LNCAP (cell line): ENCODE results near the gene MRPL50.

Source experiments
- TF ChIP-seq, protein P1 (sequence below): fragments of 450-650 bp; IDR thresholded peaks from 2 replicates; pipeline ENCODE4 v1.5.1; 2017; ENCODE audit warnings: mild to moderate bottlenecking

The MRPL50 gene

GRCh38 chr9:101428909-101429308 is 30.5 kb upstream of the MRPL50 start:
- TF ChIP-seq, protein P1, sequence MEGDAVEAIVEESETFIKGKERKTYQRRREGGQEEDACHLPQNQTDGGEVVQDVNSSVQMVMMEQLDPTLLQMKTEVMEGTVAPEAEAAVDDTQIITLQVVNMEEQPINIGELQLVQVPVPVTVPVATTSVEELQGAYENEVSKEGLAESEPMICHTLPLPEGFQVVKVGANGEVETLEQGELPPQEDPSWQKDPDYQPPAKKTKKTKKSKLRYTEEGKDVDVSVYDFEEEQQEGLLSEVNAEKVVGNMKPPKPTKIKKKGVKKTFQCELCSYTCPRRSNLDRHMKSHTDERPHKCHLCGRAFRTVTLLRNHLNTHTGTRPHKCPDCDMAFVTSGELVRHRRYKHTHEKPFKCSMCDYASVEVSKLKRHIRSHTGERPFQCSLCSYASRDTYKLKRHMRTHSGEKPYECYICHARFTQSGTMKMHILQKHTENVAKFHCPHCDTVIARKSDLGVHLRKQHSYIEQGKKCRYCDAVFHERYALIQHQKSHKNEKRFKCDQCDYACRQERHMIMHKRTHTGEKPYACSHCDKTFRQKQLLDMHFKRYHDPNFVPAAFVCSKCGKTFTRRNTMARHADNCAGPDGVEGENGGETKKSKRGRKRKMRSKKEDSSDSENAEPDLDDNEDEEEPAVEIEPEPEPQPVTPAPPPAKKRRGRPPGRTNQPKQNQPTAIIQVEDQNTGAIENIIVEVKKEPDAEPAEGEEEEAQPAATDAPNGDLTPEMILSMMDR, result no peak

GRCh38 chr9:101427957-101428655 is 29.7 kb upstream of the MRPL50 start:
- TF ChIP-seq, protein P1, result no peak

GRCh38 chr9:101427358-101427757 is 28.9 kb upstream of the MRPL50 start:
- TF ChIP-seq, protein P1, result no peak

GRCh38 chr9:101421653-101422065 is 23.2 kb upstream of the MRPL50 start:
- TF ChIP-seq, protein P1, result no peak

DNA sequence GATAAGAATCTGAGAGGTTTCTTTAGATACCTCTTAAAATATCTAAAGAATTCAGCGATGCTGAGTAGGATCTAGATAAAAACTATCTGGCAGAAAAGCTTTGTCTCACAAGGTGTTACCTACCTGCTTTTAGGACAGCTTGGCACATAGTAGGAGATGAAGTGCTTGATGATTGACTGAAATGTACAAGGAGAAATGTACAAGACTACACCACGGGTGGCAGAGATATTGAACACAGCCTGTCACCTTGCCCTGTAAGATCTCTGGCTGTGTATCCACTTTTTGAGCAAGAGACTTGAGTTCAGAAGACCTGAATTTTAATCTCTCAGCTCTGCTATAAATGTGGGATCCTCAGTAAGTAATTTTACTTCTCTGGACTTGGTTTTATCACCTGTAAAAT is 21.4 kb upstream of the MRPL50 start:
- TF ChIP-seq, protein P1, result no peak

DNA sequence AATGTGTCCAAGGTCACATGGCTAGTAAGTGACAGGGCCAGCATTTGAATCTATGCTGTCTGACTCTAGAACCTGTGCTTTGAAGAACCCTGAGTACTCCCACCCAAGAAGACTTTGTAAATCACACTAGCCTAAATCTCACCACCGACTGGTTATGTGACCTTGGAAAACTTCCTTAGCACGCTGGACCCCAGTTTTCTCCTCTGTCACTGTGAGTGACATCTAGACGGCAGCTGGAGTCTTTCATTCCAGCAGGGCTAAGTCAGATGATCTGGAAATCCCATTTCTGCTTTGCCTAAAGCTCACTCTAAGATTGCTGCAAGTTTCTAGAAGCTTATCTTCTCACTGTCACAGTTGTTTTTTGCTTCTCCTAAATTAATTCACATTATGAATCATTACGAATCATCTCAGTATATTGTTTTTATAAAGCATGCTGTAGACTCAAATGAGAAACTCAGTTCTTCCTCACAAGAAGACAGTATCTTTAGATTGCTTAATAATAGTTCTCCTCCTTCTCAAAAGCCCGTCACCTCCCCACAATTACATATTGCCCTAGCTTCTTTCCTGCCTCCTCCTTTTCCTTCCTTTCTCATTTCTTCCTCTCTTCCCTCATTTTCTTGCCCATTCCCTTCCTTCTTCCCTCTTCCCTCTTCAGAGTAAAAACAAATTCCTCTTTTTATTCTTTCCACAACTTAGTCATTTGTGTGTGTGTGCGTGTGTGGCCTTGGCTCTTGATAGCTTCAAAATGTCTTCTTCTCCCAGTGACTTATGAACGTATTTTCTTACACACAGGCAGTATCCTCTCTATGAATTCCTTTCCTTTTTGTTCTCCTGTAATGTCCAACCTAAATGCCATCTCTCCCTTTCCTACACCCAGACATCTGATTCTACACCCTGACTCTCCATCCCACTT is 20.4 kb upstream of the MRPL50 start:
- TF ChIP-seq, protein P1, result no peak

GRCh38 chr9:101417977-101418376 is 19.6 kb upstream of the MRPL50 start:
- TF ChIP-seq, protein P1, result no peak
